IMR-90 (cell line): Measurements from ENCODE around the gene ANKRD52. TPM values are rescaled to one million over a fixed set of nuclear protein-coding genes. Genes with fewer than 3 reads are reported as not detected.
A peak's percentile ranks its signal among the peaks of the same experiment; 100 is the strongest.

ENCODE experiments used
- ATAC-seq: fragments of 200-7000 bp; cut with Tn5 transposase; 2 replicates; pipeline ENCODE4 v1.9.1; 2020; ENCODE audit warnings: low read depth, mild to moderate bottlenecking, moderate library complexity
- BruUV-seq: library from RNA; stranded (reverse); fragments of 400-500 nt; replicated peaks from 2 replicates; lab custom pipeline; 2021; lab: Mats Ljungman, UMichigan
- CTCF ChIA-PET: fragments of 300-600 bp; formaldehyde crosslinking; extraction: SDS; loops from one replicate; lab custom pipeline; 2021; ENCODE audit warnings: antibody characterized with exemption; lab: Yijun Ruan, JAX
- POLR2A ChIA-PET: fragments of 300-600 bp; sonication (Branson Sonifier 250); formaldehyde crosslinking; loops from one replicate; lab custom pipeline; 2022; ENCODE audit warnings: antibody characterized with exemption; ENCODE audit not compliant: unreplicated experiment; lab: Charles Lee
- DNase-seq: peaks from one replicate; pipeline ENCODE4 v3.0.0; 2013
- H2AFZ ChIP-seq: replicated peaks from 2 replicates; pipeline ENCODE3; 2013; ENCODE audit warnings: low read length, mild to moderate bottlenecking; ENCODE audit not compliant: poor library complexity
- H2AK5ac ChIP-seq: 2 replicates; pipeline ENCODE4 v1.6.1; 2013; ENCODE audit warnings: low read depth, low read length, inconsistent platforms
- H2AK9ac ChIP-seq: replicated peaks from 2 replicates; pipeline ENCODE3; 2013; ENCODE audit warnings: mild to moderate bottlenecking, low read depth, low read length, moderate library complexity; ENCODE audit not compliant: poor library complexity
- H2BK120ac ChIP-seq: 2 replicates; pipeline ENCODE4 v1.6.1; 2013; ENCODE audit warnings: low read depth, low read length, inconsistent platforms
- H2BK15ac ChIP-seq: 3 replicates; pipeline ENCODE4 v1.6.1; 2013; ENCODE audit warnings: low read depth, low read length, inconsistent platforms
- H2BK20ac ChIP-seq: 2 replicates; pipeline ENCODE4 v1.6.1; 2013; ENCODE audit warnings: low read depth, mild to moderate bottlenecking, inconsistent platforms, low read length, moderate library complexity
- H2BK5ac ChIP-seq: 2 replicates; pipeline ENCODE4 v1.6.1; 2013; ENCODE audit warnings: mild to moderate bottlenecking, low read depth, low read length, inconsistent platforms; ENCODE audit not compliant: poor library complexity, severe bottlenecking
- H3K14ac ChIP-seq: replicated peaks from 2 replicates; pipeline ENCODE4 v1.6.1; 2013; ENCODE audit warnings: low read depth, low read length, inconsistent platforms
- H3K18ac ChIP-seq: 2 replicates; pipeline ENCODE4 v1.6.1; 2013; ENCODE audit warnings: low read depth, low read length, control low read depth
- H3K23ac ChIP-seq: 2 replicates; pipeline ENCODE4 v1.6.1; 2013; ENCODE audit warnings: low read depth, low read length, inconsistent platforms
- H3K27ac ChIP-seq: 2 replicates; pipeline ENCODE4 v1.5.1; 2013; ENCODE audit warnings: mild to moderate bottlenecking, control low read depth, low read length; ENCODE audit not compliant: insufficient read depth
- H3K27me3 ChIP-seq: 2 replicates; pipeline ENCODE4 v1.6.1; 2013; ENCODE audit warnings: low read length; ENCODE audit not compliant: control insufficient read depth, insufficient read depth
- H3K36me3 ChIP-seq: 2 replicates; pipeline ENCODE4 v1.6.1; 2013; ENCODE audit warnings: low read length, mixed read lengths; ENCODE audit not compliant: control insufficient read depth, insufficient read depth
- H3K4ac ChIP-seq: 2 replicates; pipeline ENCODE4 v1.6.1; 2013; ENCODE audit warnings: low read depth, low read length, inconsistent platforms
- H3K4me1 ChIP-seq: 2 replicates; pipeline ENCODE4 v1.6.1; 2013; ENCODE audit warnings: low read length, mixed read lengths; ENCODE audit not compliant: control insufficient read depth, insufficient read depth
- H3K4me2 ChIP-seq: 2 replicates; pipeline ENCODE4 v1.6.1; 2013; ENCODE audit warnings: low read depth, mild to moderate bottlenecking, control low read depth, low read length, moderate library complexity
- H3K4me3 ChIP-seq: 2 replicates; pipeline ENCODE4 v1.5.1; 2013; ENCODE audit warnings: low read depth, mild to moderate bottlenecking, control low read depth, low read length, moderate library complexity; ENCODE audit not compliant: insufficient read depth
- H3K56ac ChIP-seq: 2 replicates; pipeline ENCODE4 v1.6.1; 2013; ENCODE audit warnings: low read length, inconsistent platforms; ENCODE audit not compliant: insufficient read depth; ENCODE audit errors: extremely low read depth
- H3K79me1 ChIP-seq, 2 experiments: 2 replicates each; pipeline ENCODE4 v1.6.1; 2013; ENCODE audit warnings: low read length in 2 of 2, inconsistent platforms in 1 of 2, low read depth in 1 of 2
- H3K9ac ChIP-seq: 2 replicates; pipeline ENCODE4 v1.6.1; 2013; ENCODE audit warnings: low read depth, low read length, control low read depth
- H3K9me1 ChIP-seq: 2 replicates; pipeline ENCODE4 v1.6.1; 2013; ENCODE audit warnings: low read length, inconsistent platforms; ENCODE audit not compliant: insufficient read depth
- H3K9me3 ChIP-seq: 2 replicates; pipeline ENCODE4 v1.6.1; 2013; ENCODE audit warnings: low read length; ENCODE audit not compliant: control insufficient read depth, insufficient read depth
- H4K20me1 ChIP-seq: 2 replicates; pipeline ENCODE4 v1.6.1; 2013; ENCODE audit warnings: low read length, inconsistent platforms; ENCODE audit not compliant: insufficient read depth
- H4K5ac ChIP-seq: 2 replicates; pipeline ENCODE4 v1.6.1; 2013; ENCODE audit warnings: mild to moderate bottlenecking, low read depth, low read length, control low read depth
- H4K8ac ChIP-seq, 2 experiments: 2 replicates each; pipeline ENCODE4 v1.6.1; 2013; ENCODE audit warnings: low read depth in 2 of 2, low read length in 2 of 2, control low read depth in 1 of 2, inconsistent platforms in 1 of 2
- H4K91ac ChIP-seq: 2 replicates; pipeline ENCODE4 v1.6.1; 2013; ENCODE audit warnings: low read depth, low read length, inconsistent platforms; ENCODE audit not compliant: insufficient read depth
- BHLHE40 ChIP-seq: fragments of 150-350 bp; IDR thresholded peaks from 2 replicates; pipeline ENCODE4 v1.6.1; 2016; ENCODE audit warnings: mild to moderate bottlenecking, low read depth, low read length
- CEBPB ChIP-seq: IDR thresholded peaks from 2 replicates; pipeline ENCODE4 v1.6.1; 2012; ENCODE audit warnings: low read depth, low read length, improper control_type of control experiment
- CHD1 ChIP-seq: IDR thresholded peaks from 2 replicates; pipeline ENCODE4 v1.6.1; 2012; ENCODE audit warnings: low read depth, low read length, improper control_type of control experiment
- ELK1 ChIP-seq: fragments of 150-350 bp; IDR thresholded peaks from 2 replicates; pipeline ENCODE4 v1.6.1; 2016; ENCODE audit warnings: low read depth, mild to moderate bottlenecking, low read length, moderate library complexity, borderline replicate concordance
- MAFK ChIP-seq: IDR thresholded peaks from 2 replicates; pipeline ENCODE4 v1.6.1; 2012; ENCODE audit warnings: low read depth, low read length, improper control_type of control experiment
- MAZ ChIP-seq: IDR thresholded peaks from 2 replicates; pipeline ENCODE4 v1.6.1; 2012; ENCODE audit warnings: low read depth, mild to moderate bottlenecking, low read length, improper control_type of control experiment, moderate library complexity, borderline replicate concordance
- NFE2L2 ChIP-seq: fragments of 150-350 bp; IDR thresholded peaks from 2 replicates; pipeline ENCODE4 v1.6.1; 2016; ENCODE audit warnings: low read depth, mild to moderate bottlenecking, low read length
- POLR2A ChIP-seq: IDR thresholded peaks from 2 replicates; pipeline ENCODE4 v1.6.1; 2012; ENCODE audit warnings: mild to moderate bottlenecking, low read depth, low read length
- RAD21 ChIP-seq: IDR thresholded peaks from 2 replicates; pipeline ENCODE4 v1.6.1; 2012; ENCODE audit warnings: low read length, improper control_type of control experiment
- RCOR1 ChIP-seq: IDR thresholded peaks from 2 replicates; pipeline ENCODE4 v1.6.1; 2012; ENCODE audit warnings: mild to moderate bottlenecking, low read length, improper control_type of control experiment; ENCODE audit not compliant: insufficient replicate concordance
- RFX5 ChIP-seq: IDR thresholded peaks from 2 replicates; pipeline ENCODE4 v1.8.0; 2012; ENCODE audit warnings: low read depth, mild to moderate bottlenecking, low read length, moderate library complexity
- SMC3 ChIP-seq: fragments of 150-350 bp; IDR thresholded peaks from 2 replicates; pipeline ENCODE4 v1.6.1; 2016; ENCODE audit warnings: low read depth, mild to moderate bottlenecking, antibody characterized with exemption, low read length, moderate library complexity
- USF2 ChIP-seq: fragments of 150-350 bp; IDR thresholded peaks from 2 replicates; pipeline ENCODE4 v1.6.1; 2017; ENCODE audit warnings: mild to moderate bottlenecking, antibody characterized with exemption, low read length, low read depth
- WGBS, 2 experiments: methylation state at CpG; one replicate each; pipeline versions ENCODE4 v1.1.5 to v1.1.7; 2013; ENCODE audit warnings: missing lambda C conversion rate in 2 of 2; ENCODE audit not compliant: insufficient read length in 1 of 2; ENCODE audit errors: extremely low coverage in 2 of 2; 5-methylcytosine and 5-hydroxymethylcytosine counted together
- dilution Hi-C: fragments of 300-500 bp; cut with HindIII; formaldehyde crosslinking; loops from one replicate; pipeline ENCODE4 v1.14.3; 2018; ENCODE audit warnings: low sequenced_read_pairs; ENCODE audit not compliant: unreplicated experiment
- in situ Hi-C: fragments of 300-500 bp; cut with MboI; formaldehyde crosslinking; loops from 3 replicates; pipeline ENCODE4 v1.14.3; 2019; ENCODE audit warnings: low sequenced_read_pairs, inconsistent platforms, mixed read lengths
- intact Hi-C: fragments of 100-400 bp; cut with micrococcal nuclease; formaldehyde crosslinking; loops from 2 replicates; pipeline ENCODE4 v1.10.0; 2022
- polyA plus RNA-seq, 3 experiments: library from polyadenylated mRNA; depleted of rRNA; stranded (reverse); fragments of >200 nt; gene quantifications; 2 replicates each; pipeline ENCODE4 v1.2.3, GENCODE V29; 2012; ENCODE audit warnings: low replicate concordance in 1 of 3
- total RNA-seq: library from RNA; depleted of rRNA; stranded (reverse); fragments of >200 nt; gene quantifications from 2 replicates; pipeline ENCODE4 v1.2.3, GENCODE V29; 2012

ANKRD52 gene
- total and polyA plus RNA-seq, 2 of the 4 experiments (the other 2 are of a cell fraction) = 15.4 to 35.9 TPM

DNA sequence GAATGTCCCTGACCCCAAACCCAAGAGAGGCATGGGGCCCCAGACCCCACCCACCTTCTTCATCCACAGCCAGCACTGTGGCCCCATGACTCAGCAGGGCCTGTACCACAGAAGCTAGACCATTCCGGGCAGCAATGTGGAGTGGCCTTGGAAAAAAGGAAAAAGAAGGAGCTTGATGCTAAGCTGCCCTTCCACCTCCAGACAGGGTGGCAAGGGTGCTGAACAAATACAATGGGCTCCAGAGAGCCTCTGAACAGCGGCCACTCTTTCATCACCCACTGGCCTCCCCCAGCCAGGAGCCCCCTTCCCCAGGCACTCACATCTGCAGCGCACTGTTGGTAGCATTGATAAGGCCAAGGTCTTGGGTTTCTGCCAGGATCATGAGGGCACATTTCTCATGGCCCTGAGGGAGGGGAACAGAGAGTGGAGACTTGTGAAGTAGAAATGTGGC lies 14.4 kb downstream of the ANKRD52 start:
- H2BK20ac ChIP-seq = no peak overlapping the region
- CTCF ChIA-PET = interaction anchor here (0.6 kb wide), 1 partner anchor 10 kb away, joined by 3 read pairs; no protein-coding TSS in a partner anchor
- POLR2A ChIA-PET = no interaction called here
- H3K9me3 ChIP-seq = no peaks in the 10 kb centered on the region
- no peak overlapping the region for H3K18ac ChIP-seq
- H3K4ac ChIP-seq = no peak overlapping the region
- BruUV-seq = no TSS peak
- peaks cover 9% of the 10 kb centered on the region; the same call in 1 of the 2 replicates for H3K9me1 ChIP-seq
- no peak overlapping the region for H4K5ac ChIP-seq
- no peak for DNase-seq
- peaks cover 7% of the 10 kb centered on the region for H3K4me1 ChIP-seq
- H3K4me2 ChIP-seq = no peak overlapping the region
- dilution Hi-C loops (no loop called here), in situ Hi-C loops (no loop called here), intact Hi-C loops (no loop called here)
- H3K14ac ChIP-seq = no peak overlapping the region
- TF ChIP-seq ELK1 = no peak
- no peak for TF ChIP-seq BHLHE40
- TF ChIP-seq RAD21 = no peak
- no peak for TF ChIP-seq RCOR1
- TF ChIP-seq RFX5 = no peak
- no peak for TF ChIP-seq MAZ
- no peak for TF ChIP-seq SMC3
- no peak for TF ChIP-seq USF2
- TF ChIP-seq MAFK = no peak
- TF ChIP-seq POLR2A = no peak
- TF ChIP-seq CHD1 = no peak
- no peak for TF ChIP-seq NFE2L2
- no peak for TF ChIP-seq CEBPB
- peak; percentile 31 for ATAC-seq
- H3K36me3 ChIP-seq = peaks cover 84% of the 10 kb centered on the region
- no peak overlapping the region for H3K23ac ChIP-seq
- H3K79me1 ChIP-seq = peaks cover 17 to 65% of the 10 kb centered on the region in 2 experiments
- no peak overlapping the region for H3K56ac ChIP-seq
- WGBS, 2 experiments = no CpG with 5 or more reads among the region's 3 CpGs
- H4K20me1 ChIP-seq = peaks cover 21% of the 10 kb centered on the region
- H2BK120ac ChIP-seq = no peak overlapping the region
- no peak overlapping the region for H3K9ac ChIP-seq
- H3K4me3 ChIP-seq = no peak overlapping the region
- H3K27ac ChIP-seq = peak overlapping the region; percentile 22; the same call in 1 of the 2 replicates
- H3K27me3 ChIP-seq = no peaks in the 10 kb centered on the region
- no peak overlapping the region for H4K91ac ChIP-seq
- H4K8ac ChIP-seq = no peak overlapping the region
- no peak overlapping the region for H2AK5ac ChIP-seq
- no peak overlapping the region for H2BK5ac ChIP-seq
- peak overlapping the region; percentile 63 for H2AFZ ChIP-seq
- peak overlapping the region; percentile 28 for H2AK9ac ChIP-seq
- no peak overlapping the region for H2BK15ac ChIP-seq
